Mammary epithelial cell (primary cell): ENCODE data around the gene PLS1.

ENCODE experiments used
- CTCF ChIP-seq, 2 donors: IDR thresholded peaks in 1 of 2; conservative IDR thresholded peaks in 1 of 2; 2 replicates each; pipeline ENCODE4 v1.5.1; 2011 to 2012; ENCODE audit warnings: inconsistent platforms in 2 of 2, low read length in 2 of 2, mild to moderate bottlenecking in 2 of 2, control low read depth in 1 of 2, low read depth in 1 of 2; ENCODE audit not compliant: insufficient read depth in 1 of 2; ENCODE audit errors: extremely low read depth in 1 of 2
- EZH2 ChIP-seq: IDR thresholded peaks from 2 replicates; pipeline ENCODE4 v1.6.1; 2012; ENCODE audit warnings: low read length, inconsistent platforms, borderline replicate concordance

DNA sequence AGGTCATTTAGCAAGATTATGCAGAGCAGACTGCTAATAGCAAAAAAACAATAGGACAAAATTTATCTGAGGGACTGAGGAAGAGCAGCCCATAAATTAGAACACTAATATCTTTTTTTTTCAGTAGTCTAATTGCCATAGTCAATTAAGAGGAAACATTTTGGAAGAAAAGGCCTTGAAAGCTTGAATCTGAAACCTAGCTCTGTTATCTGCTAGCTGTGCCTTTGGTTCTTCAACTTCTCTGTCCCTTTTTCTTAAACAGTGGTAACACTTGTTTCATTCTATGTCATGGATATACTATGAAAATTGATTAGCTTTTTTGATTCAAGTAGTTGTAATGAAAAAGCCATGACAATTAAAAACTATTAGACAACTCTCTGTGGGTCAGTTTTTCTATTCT is 19.4 kb upstream of the PLS1 start:
- TF ChIP-seq CTCF (conservative IDR thresholded peaks at IDR 0.05 in 1 of 2, IDR thresholded peaks at IDR 0.05 in 1 of 2; ENCODE audit: extremely low read depth in 1 of 2, insufficient read depth in 1 of 2, low read depth in 1 of 2, low read length in 2 of 2) (no peak), EZH2 (no peak)
